ENCODE data around the gene ARF6. TPM values are rescaled to one million over a fixed set of nuclear protein-coding genes. Genes with fewer than 3 reads are reported as not detected.

Gene ARF6
- total RNA-seq, 3 donors from 2014 or later (not counting 1 experiment from before 2014, with no cell fraction given), result 124 to 132 (median 128) TPM

GRCh38 chr14:49909016-49909415, 16.1 kb downstream of the ARF6 start:
- Mint-ChIP-seq H3K36me3 (no peaks in the 10 kb centered on the region), H3K27me3 (ENCODE audit: low read depth in 2 of 2) (no peaks in the 10 kb centered on the region), H3K4me3 (no peak overlapping the region), H3K27ac (no peak overlapping the region), H3K4me1 (peaks cover 33 to 35% of the 10 kb centered on the region in 2 donors), H3K9me3 (no peaks in the 10 kb centered on the region)
- no peak for ATAC-seq
- Histone ChIP-seq H3K4me1 (ENCODE audit: control insufficient read depth, insufficient read depth, low read length) (peaks cover 16% of the 10 kb centered on the region), H3K4me3 (ENCODE audit: low read length) (no peak overlapping the region), H3K27me3 (ENCODE audit: control insufficient read depth, insufficient read depth, low read length) (no peaks in the 10 kb centered on the region), H3K9me3 (ENCODE audit: control insufficient read depth, insufficient read depth, low read length) (no peaks in the 10 kb centered on the region), H3K36me3 (ENCODE audit: control insufficient read depth, insufficient read depth, low read length) (no peaks in the 10 kb centered on the region), H3K27ac (ENCODE audit: low read length) (no peak overlapping the region)
- 100% methylated on average over 3 of the region's 4 CpGs for WGBS (ENCODE audit: insufficient coverage)
- no peak for DNase-seq
- TF ChIP-seq, protein P1, sequence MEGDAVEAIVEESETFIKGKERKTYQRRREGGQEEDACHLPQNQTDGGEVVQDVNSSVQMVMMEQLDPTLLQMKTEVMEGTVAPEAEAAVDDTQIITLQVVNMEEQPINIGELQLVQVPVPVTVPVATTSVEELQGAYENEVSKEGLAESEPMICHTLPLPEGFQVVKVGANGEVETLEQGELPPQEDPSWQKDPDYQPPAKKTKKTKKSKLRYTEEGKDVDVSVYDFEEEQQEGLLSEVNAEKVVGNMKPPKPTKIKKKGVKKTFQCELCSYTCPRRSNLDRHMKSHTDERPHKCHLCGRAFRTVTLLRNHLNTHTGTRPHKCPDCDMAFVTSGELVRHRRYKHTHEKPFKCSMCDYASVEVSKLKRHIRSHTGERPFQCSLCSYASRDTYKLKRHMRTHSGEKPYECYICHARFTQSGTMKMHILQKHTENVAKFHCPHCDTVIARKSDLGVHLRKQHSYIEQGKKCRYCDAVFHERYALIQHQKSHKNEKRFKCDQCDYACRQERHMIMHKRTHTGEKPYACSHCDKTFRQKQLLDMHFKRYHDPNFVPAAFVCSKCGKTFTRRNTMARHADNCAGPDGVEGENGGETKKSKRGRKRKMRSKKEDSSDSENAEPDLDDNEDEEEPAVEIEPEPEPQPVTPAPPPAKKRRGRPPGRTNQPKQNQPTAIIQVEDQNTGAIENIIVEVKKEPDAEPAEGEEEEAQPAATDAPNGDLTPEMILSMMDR (IDR thresholded peaks at IDR 0.05), result no peak
- intact Hi-C loops (cut with micrococcal nuclease), result no loop called here

DNA sequence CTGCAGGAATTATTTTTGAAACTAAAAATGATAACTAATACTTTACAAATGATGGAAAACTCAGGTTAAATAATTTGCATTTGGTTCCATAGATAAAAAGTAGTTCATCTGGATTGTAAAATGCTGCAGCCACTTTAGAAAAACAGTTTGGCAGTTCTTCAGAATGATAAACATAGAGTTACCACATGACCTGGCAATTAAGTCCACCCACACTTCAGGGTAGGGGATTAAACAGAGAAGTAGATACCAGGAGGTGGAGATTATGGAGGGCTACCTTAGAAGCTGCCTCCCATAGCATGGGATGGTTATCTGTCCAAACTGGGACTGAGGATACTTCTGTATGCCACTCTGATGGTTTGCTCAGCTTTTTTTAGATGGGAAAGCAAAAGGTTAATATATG, 22.2 kb downstream of the ARF6 start:
- DNase-seq (no peak), ATAC-seq (no peak)
- H3K36me3 ChIP-seq (ENCODE audit: control insufficient read depth, insufficient read depth, low read length), result no peaks in the 10 kb centered on the region
- H3K4me3 ChIP-seq (ENCODE audit: low read length), result no peak overlapping the region
- no peaks in the 10 kb centered on the region for H3K9me3 ChIP-seq (ENCODE audit: control insufficient read depth, insufficient read depth, low read length)
- no peak overlapping the region for H3K27ac ChIP-seq (ENCODE audit: low read length)
- intact Hi-C loops (cut with micrococcal nuclease), result no loop called here
- H3K4me3 Mint-ChIP-seq, result no peak overlapping the region
- H3K27ac Mint-ChIP-seq, result peak overlapping the region in 1 of 2 donors; percentile 29
- H3K27me3 Mint-ChIP-seq (ENCODE audit: low read depth in 2 of 2), result no peaks in the 10 kb centered on the region
- H3K9me3 Mint-ChIP-seq, result no peaks in the 10 kb centered on the region
- H3K4me1 Mint-ChIP-seq, result peaks cover 11 to 16% of the 10 kb centered on the region in 2 donors
- no peaks in the 10 kb centered on the region for H3K36me3 Mint-ChIP-seq
- TF ChIP-seq, protein P1 (IDR thresholded peaks at IDR 0.05), result no peak
- no peaks in the 10 kb centered on the region for H3K27me3 ChIP-seq (ENCODE audit: control insufficient read depth, insufficient read depth, low read length)
- H3K4me1 ChIP-seq (ENCODE audit: control insufficient read depth, insufficient read depth, low read length), result no peaks in the 10 kb centered on the region

DNA sequence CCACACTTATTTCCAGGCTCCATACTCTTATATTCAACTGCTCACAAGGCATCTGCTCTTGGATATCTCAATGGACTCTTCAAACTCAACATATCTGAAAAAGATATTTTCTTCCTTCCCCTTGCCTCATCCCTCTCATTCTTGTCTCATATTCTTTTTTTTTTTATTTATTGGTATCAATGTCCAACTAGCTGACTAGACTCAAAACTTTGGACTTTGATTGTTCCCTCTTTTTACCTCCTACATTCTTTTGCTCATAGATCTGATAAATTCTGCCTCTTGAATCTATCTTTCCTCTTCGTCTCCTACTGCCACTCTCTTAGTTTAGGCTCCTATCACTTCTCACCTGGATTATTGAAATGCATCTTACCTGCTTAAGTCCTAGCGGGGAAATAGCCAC, 25.8 kb downstream of the ARF6 start:
- Mint-ChIP-seq H3K27ac (no peak overlapping the region), H3K9me3 (no peaks in the 10 kb centered on the region)
- no peak for DNase-seq

More for the DNA sequence above, 25.8 kb downstream of the ARF6 start:
- H3K27me3 ChIP-seq (ENCODE audit: control insufficient read depth, insufficient read depth, low read length), result no peaks in the 10 kb centered on the region
- no peak overlapping the region for H3K4me3 Mint-ChIP-seq
- 96% methylated on average over 2 of the region's 2 CpGs for WGBS (ENCODE audit: insufficient coverage)
- TF ChIP-seq, protein P1 (IDR thresholded peaks at IDR 0.05), result no peak
- H3K4me1 ChIP-seq (ENCODE audit: control insufficient read depth, insufficient read depth, low read length), result no peaks in the 10 kb centered on the region
- H3K36me3 ChIP-seq (ENCODE audit: control insufficient read depth, insufficient read depth, low read length), result no peaks in the 10 kb centered on the region
- H3K9me3 ChIP-seq (ENCODE audit: control insufficient read depth, insufficient read depth, low read length), result no peaks in the 10 kb centered on the region
- ATAC-seq, result no peak
- H3K4me1 Mint-ChIP-seq, result peaks cover 4 to 10% of the 10 kb centered on the region in 2 donors
- H3K27me3 Mint-ChIP-seq (ENCODE audit: low read depth in 2 of 2), result no peaks in the 10 kb centered on the region
- H3K36me3 Mint-ChIP-seq, result no peaks in the 10 kb centered on the region
- intact Hi-C loops (cut with micrococcal nuclease), result no loop called here
- no peak overlapping the region for H3K27ac ChIP-seq (ENCODE audit: low read length)
- no peak overlapping the region for H3K4me3 ChIP-seq (ENCODE audit: low read length)
